Measurements from ENCODE around the gene ALS2CL. TPM values are rescaled to one million over a fixed set of nuclear protein-coding genes. Genes with fewer than 3 reads are reported as not detected.

Gene ALS2CL
- total RNA-seq, 4 donors from 2014 or later, result 86.5 to 175 (median 105) TPM

GRCh38 chr3:46624533-46624932, 68.9 kb downstream of the ALS2CL start:
- TF ChIP-seq POLR2A (IDR thresholded peaks at IDR 0.05), result no peak
- TF ChIP-seq CTCF (IDR thresholded peaks at IDR 0.05), result no peak
- DNase-seq (ENCODE audit: low spot score in 2 of 2), result no peak
- WGBS, 2 donors, result 48 to 62% methylated on average over 2 of the region's 2 CpGs
- no peak overlapping the region for H3K4me3 ChIP-seq (ENCODE audit: low read depth, poor library complexity, severe bottlenecking)
- intact Hi-C loops (cut with DNase I; ENCODE audit: low total_unique reads), result no loop called here

- no peak for TF ChIP-seq CTCF (IDR thresholded peaks at IDR 0.05)
- no peak overlapping the region for H3K4me3 ChIP-seq (ENCODE audit: low read depth, poor library complexity, severe bottlenecking)
- DNase-seq (ENCODE audit: low spot score in 2 of 2), result no peak
- intact Hi-C loops (cut with DNase I; ENCODE audit: low total_unique reads), result no loop called here
- WGBS, 2 donors, result 44 to 50% methylated on average over 8 of the region's 8 CpGs
Observed at GRCh38 chr3:46619845-46620778, 73.4 kb downstream of the ALS2CL start.

Other genes starting within 250 kb of the ALS2CL start
- 1 to 10 TPM in 3 of 4 donors, under 1 TPM in 1; 0.91 to 3.9 (median 2.5) TPM for gene LTF, start 228.8 kb downstream of the ALS2CL start, total RNA-seq
- not detected for gene RTP3, start 195.7 kb downstream of the ALS2CL start, total RNA-seq
- gene LRRC2, start 127.4 kb downstream of the ALS2CL start, total RNA-seq, result 1 to 10 TPM; 1.0 to 3.5 (median 3.3) TPM
- gene FAM240A, start 81.2 kb downstream of the ALS2CL start, total RNA-seq, result under 1 TPM in 1 of 4 donors, not detected in 3; 0.42 TPM
- gene TMIE, start 7.7 kb upstream of the ALS2CL start, total RNA-seq, result 1 to 10 TPM in 1 of 4 donors, under 1 TPM in 3; 0.37 to 1.1 (median 0.67) TPM
- gene PRSS50, start 24.2 kb upstream of the ALS2CL start, total RNA-seq, result under 1 TPM in 2 of 4 donors, not detected in 2; 0.13 to 0.52 TPM
- 1 to 10 TPM in 2 of 4 donors, under 1 TPM in 1, not detected in 1; 0.59 to 1.7 (median 1.3) TPM for gene MYL3, start 169.8 kb upstream of the ALS2CL start, total RNA-seq
- gene PTH1R, start 184.0 kb upstream of the ALS2CL start, total RNA-seq, result 1 to 10 TPM; 1.8 to 5.4 (median 2.5) TPM